HCT116 (cell line): ENCODE data around the gene SH2B2. TPM values are rescaled to one million over a fixed set of nuclear protein-coding genes. Genes with fewer than 3 reads are reported as not detected.

Experiments
- ATAC-seq: fragments of 200-7000 bp; cut with Tn5 transposase; 2 replicates; pipeline ENCODE4 v1.9.1; 2020; ENCODE audit warnings: mild to moderate bottlenecking, moderate library complexity
- BruUV-seq: library from RNA; stranded (reverse); fragments of 400-500 nt; replicated peaks from 2 replicates; lab custom pipeline; 2021; lab: Mats Ljungman, UMichigan
- CTCF ChIA-PET: fragments of 300-600 bp; sonication (Branson Sonifier 250); formaldehyde crosslinking; loops from one replicate; lab custom pipeline; 2021; ENCODE audit warnings: antibody characterized with exemption; lab: Charles Lee
- POLR2A ChIA-PET: fragments of 300-600, 350-600 bp; sonication (Branson Sonifier 250); formaldehyde crosslinking; loops from one replicate; lab custom pipeline; 2021; ENCODE audit warnings: antibody characterized with exemption; lab: Charles Lee
- RAD21 ChIA-PET, 2 experiments: fragments of 300-600 bp; sonication (Branson Sonifier 250); formaldehyde crosslinking; loops; one replicate each; lab custom pipeline; 2023; ENCODE audit warnings: low total read pairs in 2 of 2; ENCODE audit not compliant: uncharacterized antibody in 2 of 2, unreplicated experiment in 2 of 2, low non-redundant PET in 1 of 2; lab: Charles Lee
- DNase-seq: peaks from one replicate; pipeline ENCODE4 v3.0.0-alpha.2; 2010; ENCODE audit warnings: low read depth, low spot score
- H2AFZ ChIP-seq: fragments of 200-600 bp; shearing (Covaris generic), sonication (generic); 2 replicates; pipeline ENCODE4 v1.6.1; 2017; ENCODE audit warnings: low read depth, mixed run types, mixed read lengths, antibody characterized with exemption, low read length; ENCODE audit not compliant: poor library complexity, severe bottlenecking
- H3K27ac ChIP-seq: 2 replicates; pipeline ENCODE4 v1.5.1; 2012; ENCODE audit warnings: low read depth, low read length
- H3K27me3 ChIP-seq: fragments of 200-600 bp; sonication (generic); 2 replicates; pipeline ENCODE4 v1.6.1; 2016; ENCODE audit warnings: mixed run types, low read length, mixed read lengths; ENCODE audit not compliant: insufficient read depth
- H3K36me3 ChIP-seq, 2 experiments: fragments of 200-500 bp in 1 of 2; fragments of 200-600 bp in 1 of 2; sonication (Bioruptor generic) in 1 of 2; sonication (generic) in 1 of 2; 2 replicates each; pipeline versions ENCODE4 v1.5.1 to v1.6.1; 2014 to 2016; ENCODE audit warnings: low read length in 2 of 2, inconsistent platforms in 1 of 2, mixed read lengths in 1 of 2, mixed run types in 1 of 2; ENCODE audit not compliant: insufficient read depth in 2 of 2, control insufficient read depth in 1 of 2
- H3K4me1 ChIP-seq, 2 experiments: fragments of 200-600 bp in 1 of 2; sonication (generic) in 1 of 2; 2 replicates each; pipeline versions ENCODE4 v1.5.1 to v1.6.1; 2012 to 2017; ENCODE audit warnings: low read length in 2 of 2, inconsistent platforms in 1 of 2, mild to moderate bottlenecking in 1 of 2, mixed read lengths in 1 of 2, mixed run types in 1 of 2, moderate library complexity in 1 of 2; ENCODE audit not compliant: insufficient read depth in 2 of 2, control insufficient read depth in 1 of 2
- H3K4me2 ChIP-seq: fragments of 200-600 bp; sonication (generic); 2 replicates; pipeline ENCODE4 v1.6.1; 2017; ENCODE audit warnings: mixed run types, low read length, mixed read lengths
- H3K4me3 ChIP-seq, 2 experiments: fragments of 200-600 bp in 1 of 2; sonication (generic) in 1 of 2; replicated peaks in 1 of 2; 2 replicates each; pipeline ENCODE4 v1.5.1; 2011 to 2016; ENCODE audit warnings: low read length in 2 of 2, control low read depth in 1 of 2, low read depth in 1 of 2, mild to moderate bottlenecking in 1 of 2, mixed read lengths in 1 of 2, mixed run types in 1 of 2
- H3K79me2 ChIP-seq: fragments of 200-600 bp; sonication (generic); 2 replicates; pipeline ENCODE4 v1.6.1; 2017; ENCODE audit warnings: mild to moderate bottlenecking, mixed run types, low read length, moderate library complexity, mixed read lengths; ENCODE audit not compliant: insufficient read depth
- H3K9ac ChIP-seq: fragments of 200-600 bp; sonication (generic); 2 replicates; pipeline ENCODE4 v1.6.1; 2016; ENCODE audit warnings: low read length, mixed read lengths
- H3K9me2 ChIP-seq: fragments of 200-600 bp; sonication (generic), shearing (Covaris generic); 2 replicates; pipeline ENCODE4 v1.6.1; 2017; ENCODE audit warnings: mixed run types, mild to moderate bottlenecking, moderate library complexity; ENCODE audit not compliant: insufficient read depth
- H3K9me3 ChIP-seq, 2 experiments: fragments of 200-500 bp in 1 of 2; fragments of 200-600 bp in 1 of 2; sonication (Bioruptor generic) in 1 of 2; sonication (generic) in 1 of 2; 2 replicates each; pipeline ENCODE4 v1.6.1; 2014 to 2017; ENCODE audit warnings: low read length in 2 of 2, mixed read lengths in 2 of 2, inconsistent platforms in 1 of 2, low read depth in 1 of 2, mild to moderate bottlenecking in 1 of 2, mixed run types in 1 of 2, moderate library complexity in 1 of 2; ENCODE audit not compliant: control insufficient read depth in 1 of 2, insufficient read depth in 1 of 2
- H4K20me1 ChIP-seq: fragments of 200-600 bp; sonication (generic), shearing (Covaris generic); 2 replicates; pipeline ENCODE4 v1.6.1; 2017; ENCODE audit warnings: mixed run types, mild to moderate bottlenecking, moderate library complexity; ENCODE audit not compliant: insufficient read depth
- ELF1 ChIP-seq: IDR thresholded peaks from 2 replicates; pipeline ENCODE4 v1.6.1; 2012; ENCODE audit warnings: low read depth, borderline replicate concordance
- FOSL1 ChIP-seq: IDR thresholded peaks from 2 replicates; pipeline ENCODE4 v1.6.1; 2012; ENCODE audit warnings: low read depth
- POLR2A ChIP-seq: IDR thresholded peaks from 2 replicates; pipeline ENCODE4 v1.7.0; 2011; ENCODE audit warnings: borderline replicate concordance; ENCODE audit not compliant: insufficient read depth, insufficient read length; ENCODE audit errors: extremely low read depth
- ZNF274 ChIP-seq: fragments of 200-500 bp; sonication (Bioruptor generic); IDR thresholded peaks from 2 replicates; pipeline ENCODE4 v1.6.1; 2014; ENCODE audit warnings: mild to moderate bottlenecking, low read depth, low read length, inconsistent platforms
- intact Hi-C: fragments of 100-400 bp; cut with micrococcal nuclease; formaldehyde crosslinking; loops from 2 replicates; pipeline ENCODE4 v1.10.0; 2022
- total RNA-seq: library from RNA; stranded (reverse); gene quantifications from one replicate; pipeline ENCODE4 v1.2.1, GENCODE V29; 2021; ENCODE audit not compliant: unreplicated experiment
- TF ChIP-seq, protein P1 (sequence below): IDR thresholded peaks from 2 replicates; pipeline ENCODE4 v1.6.1; 2011; ENCODE audit warnings: mild to moderate bottlenecking, low read length, moderate library complexity; ENCODE audit not compliant: insufficient replicate concordance; ENCODE audit errors: extremely low read depth
- TF ChIP-seq, protein P2 (sequence below), 3 experiments: fragments of 200-600 bp in 1 of 3; sonication (generic) in 1 of 3; IDR thresholded peaks in 2 of 3; conservative IDR thresholded peaks in 1 of 3; 2 replicates each; pipeline ENCODE4 v1.5.1; 2012 to 2017; ENCODE audit warnings: low read depth in 2 of 3, low read length in 2 of 3, antibody characterized with exemption in 1 of 3, borderline replicate concordance in 1 of 3, control low read depth in 1 of 3, mild to moderate bottlenecking in 1 of 3, mixed read lengths in 1 of 3, mixed run types in 1 of 3, moderate library complexity in 1 of 3; ENCODE audit not compliant: insufficient read depth in 1 of 3
- TF ChIP-seq, protein P3 (sequence below): IDR thresholded peaks from 2 replicates; pipeline ENCODE4 v1.6.1; 2012
- TF ChIP-seq, protein P4 (sequence below): IDR thresholded peaks from 2 replicates; pipeline ENCODE4 v1.6.1; 2012; ENCODE audit warnings: low read depth

SH2B2 gene
- total RNA-seq, 1 experiment from 2014 or later = 11.8 TPM

DNA sequence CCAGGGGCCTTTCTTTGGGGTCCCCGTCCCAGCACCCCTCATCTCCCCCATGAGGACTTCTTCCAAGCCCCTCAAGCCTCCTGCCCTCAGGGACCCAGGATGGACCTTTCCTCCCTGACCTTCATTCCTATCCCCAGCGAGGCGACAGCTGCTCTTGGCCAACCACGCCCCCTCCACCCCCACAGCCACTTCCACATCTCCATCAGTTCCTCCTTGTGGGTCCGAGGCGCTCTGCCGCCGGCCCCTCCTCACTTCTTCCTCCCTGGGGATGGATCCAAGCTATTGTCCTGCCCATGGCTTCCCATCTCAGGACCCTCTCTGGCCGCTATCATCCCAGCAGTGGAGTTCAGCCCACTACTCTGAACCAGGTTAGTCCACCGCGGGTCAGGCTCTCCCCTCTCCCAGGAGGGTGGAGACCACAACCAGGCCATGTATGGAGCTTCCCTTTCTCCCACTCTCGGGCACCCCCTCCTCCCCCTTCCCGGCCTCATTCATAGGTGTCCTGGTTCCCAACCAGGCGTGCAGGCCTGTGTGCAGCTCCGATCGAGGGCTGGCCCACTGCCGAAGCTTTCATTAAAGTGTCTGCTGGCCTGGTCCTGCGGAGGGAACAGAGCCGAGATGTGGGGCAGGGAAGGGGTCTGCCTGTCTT lies 1.7 kb upstream of the SH2B2 start:
- no peaks in the 10 kb centered on the region for H4K20me1 ChIP-seq
- DNase-seq = no peak
- no peak for ATAC-seq
- RAD21 ChIA-PET = no interaction called here
- BruUV-seq = no TSS peak
- POLR2A ChIA-PET = no interaction called here
- H3K9me2 ChIP-seq = no peaks in the 10 kb centered on the region
- CTCF ChIA-PET = no interaction called here
- intact Hi-C loops = no loop called here
- H3K9me3 ChIP-seq = no peaks in the 10 kb centered on the region
- no peak overlapping the region for H2AFZ ChIP-seq
- H3K4me2 ChIP-seq = no peak overlapping the region
- no peak overlapping the region for H3K27ac ChIP-seq
- peaks cover 15 to 23% of the 10 kb centered on the region in 2 experiments for H3K4me1 ChIP-seq
- peaks cover 6% of the 10 kb centered on the region; the same call in 1 of the 2 replicates for H3K79me2 ChIP-seq
- no peaks in the 10 kb centered on the region for H3K36me3 ChIP-seq
- TF ChIP-seq FOSL1 (no peak), POLR2A (no peak), ZNF274 (no peak), ELF1 (no peak)
- TF ChIP-seq, protein P1, sequence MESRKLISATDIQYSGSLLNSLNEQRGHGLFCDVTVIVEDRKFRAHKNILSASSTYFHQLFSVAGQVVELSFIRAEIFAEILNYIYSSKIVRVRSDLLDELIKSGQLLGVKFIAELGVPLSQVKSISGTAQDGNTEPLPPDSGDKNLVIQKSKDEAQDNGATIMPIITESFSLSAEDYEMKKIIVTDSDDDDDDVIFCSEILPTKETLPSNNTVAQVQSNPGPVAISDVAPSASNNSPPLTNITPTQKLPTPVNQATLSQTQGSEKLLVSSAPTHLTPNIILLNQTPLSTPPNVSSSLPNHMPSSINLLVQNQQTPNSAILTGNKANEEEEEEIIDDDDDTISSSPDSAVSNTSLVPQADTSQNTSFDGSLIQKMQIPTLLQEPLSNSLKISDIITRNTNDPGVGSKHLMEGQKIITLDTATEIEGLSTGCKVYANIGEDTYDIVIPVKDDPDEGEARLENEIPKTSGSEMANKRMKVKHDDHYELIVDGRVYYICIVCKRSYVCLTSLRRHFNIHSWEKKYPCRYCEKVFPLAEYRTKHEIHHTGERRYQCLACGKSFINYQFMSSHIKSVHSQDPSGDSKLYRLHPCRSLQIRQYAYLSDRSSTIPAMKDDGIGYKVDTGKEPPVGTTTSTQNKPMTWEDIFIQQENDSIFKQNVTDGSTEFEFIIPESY = no peak
- TF ChIP-seq, protein P2, sequence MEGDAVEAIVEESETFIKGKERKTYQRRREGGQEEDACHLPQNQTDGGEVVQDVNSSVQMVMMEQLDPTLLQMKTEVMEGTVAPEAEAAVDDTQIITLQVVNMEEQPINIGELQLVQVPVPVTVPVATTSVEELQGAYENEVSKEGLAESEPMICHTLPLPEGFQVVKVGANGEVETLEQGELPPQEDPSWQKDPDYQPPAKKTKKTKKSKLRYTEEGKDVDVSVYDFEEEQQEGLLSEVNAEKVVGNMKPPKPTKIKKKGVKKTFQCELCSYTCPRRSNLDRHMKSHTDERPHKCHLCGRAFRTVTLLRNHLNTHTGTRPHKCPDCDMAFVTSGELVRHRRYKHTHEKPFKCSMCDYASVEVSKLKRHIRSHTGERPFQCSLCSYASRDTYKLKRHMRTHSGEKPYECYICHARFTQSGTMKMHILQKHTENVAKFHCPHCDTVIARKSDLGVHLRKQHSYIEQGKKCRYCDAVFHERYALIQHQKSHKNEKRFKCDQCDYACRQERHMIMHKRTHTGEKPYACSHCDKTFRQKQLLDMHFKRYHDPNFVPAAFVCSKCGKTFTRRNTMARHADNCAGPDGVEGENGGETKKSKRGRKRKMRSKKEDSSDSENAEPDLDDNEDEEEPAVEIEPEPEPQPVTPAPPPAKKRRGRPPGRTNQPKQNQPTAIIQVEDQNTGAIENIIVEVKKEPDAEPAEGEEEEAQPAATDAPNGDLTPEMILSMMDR (IDR thresholded peaks at IDR 0.05 in 2 of 3, conservative IDR thresholded peaks at IDR 0.05 in 1 of 3; ENCODE audit: borderline replicate concordance in 1 of 3, insufficient read depth in 1 of 3, low read depth in 2 of 3, low read length in 2 of 3) = no peak
- TF ChIP-seq, protein P3, sequence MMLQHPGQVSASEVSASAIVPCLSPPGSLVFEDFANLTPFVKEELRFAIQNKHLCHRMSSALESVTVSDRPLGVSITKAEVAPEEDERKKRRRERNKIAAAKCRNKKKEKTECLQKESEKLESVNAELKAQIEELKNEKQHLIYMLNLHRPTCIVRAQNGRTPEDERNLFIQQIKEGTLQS = no peak
- TF ChIP-seq, protein P4, sequence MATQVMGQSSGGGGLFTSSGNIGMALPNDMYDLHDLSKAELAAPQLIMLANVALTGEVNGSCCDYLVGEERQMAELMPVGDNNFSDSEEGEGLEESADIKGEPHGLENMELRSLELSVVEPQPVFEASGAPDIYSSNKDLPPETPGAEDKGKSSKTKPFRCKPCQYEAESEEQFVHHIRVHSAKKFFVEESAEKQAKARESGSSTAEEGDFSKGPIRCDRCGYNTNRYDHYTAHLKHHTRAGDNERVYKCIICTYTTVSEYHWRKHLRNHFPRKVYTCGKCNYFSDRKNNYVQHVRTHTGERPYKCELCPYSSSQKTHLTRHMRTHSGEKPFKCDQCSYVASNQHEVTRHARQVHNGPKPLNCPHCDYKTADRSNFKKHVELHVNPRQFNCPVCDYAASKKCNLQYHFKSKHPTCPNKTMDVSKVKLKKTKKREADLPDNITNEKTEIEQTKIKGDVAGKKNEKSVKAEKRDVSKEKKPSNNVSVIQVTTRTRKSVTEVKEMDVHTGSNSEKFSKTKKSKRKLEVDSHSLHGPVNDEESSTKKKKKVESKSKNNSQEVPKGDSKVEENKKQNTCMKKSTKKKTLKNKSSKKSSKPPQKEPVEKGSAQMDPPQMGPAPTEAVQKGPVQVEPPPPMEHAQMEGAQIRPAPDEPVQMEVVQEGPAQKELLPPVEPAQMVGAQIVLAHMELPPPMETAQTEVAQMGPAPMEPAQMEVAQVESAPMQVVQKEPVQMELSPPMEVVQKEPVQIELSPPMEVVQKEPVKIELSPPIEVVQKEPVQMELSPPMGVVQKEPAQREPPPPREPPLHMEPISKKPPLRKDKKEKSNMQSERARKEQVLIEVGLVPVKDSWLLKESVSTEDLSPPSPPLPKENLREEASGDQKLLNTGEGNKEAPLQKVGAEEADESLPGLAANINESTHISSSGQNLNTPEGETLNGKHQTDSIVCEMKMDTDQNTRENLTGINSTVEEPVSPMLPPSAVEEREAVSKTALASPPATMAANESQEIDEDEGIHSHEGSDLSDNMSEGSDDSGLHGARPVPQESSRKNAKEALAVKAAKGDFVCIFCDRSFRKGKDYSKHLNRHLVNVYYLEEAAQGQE = no peak
- H3K4me3 ChIP-seq = no peak overlapping the region
- H3K9ac ChIP-seq = no peak overlapping the region
- no peaks in the 10 kb centered on the region for H3K27me3 ChIP-seq
